ENCODE data around the gene TASP1. TPM values are rescaled to one million over a fixed set of nuclear protein-coding genes. Genes with fewer than 3 reads are reported as not detected.

The TASP1 gene
- total and polyA plus RNA-seq, 10 of the 15 experiments (the other 5 are each of a cell fraction or from before 2014, with no cell fraction given) = 7.4 to 17.8 (median 10.5) TPM

GRCh38 chr20:13588049-13588448 is 50.7 kb downstream of the TASP1 start:
- BruUV-seq (replicated peaks) = no TSS peak
- no peaks in the 10 kb centered on the region for H3K27me3 ChIP-seq (replicated peaks in 1 of 2; ENCODE audit: control insufficient read depth in 2 of 2, insufficient read depth in 2 of 2, low read length in 1 of 2)
- H3K4me1 ChIP-seq (ENCODE audit: control insufficient read depth, insufficient read depth, low read length) = no peaks in the 10 kb centered on the region
- ATAC-seq (no peak), FAIRE-seq (no peak), DNase-seq (ENCODE audit: low read depth, low spot score) (no peak)
- POLR2A ChIA-PET = no interaction called here
- no peak for TF ChIP-seq SIN3A (IDR thresholded peaks at IDR 0.05; ENCODE audit: low read depth, low read length)
- TF ChIP-seq SUPT20H (IDR thresholded peaks at IDR 0.05; ENCODE audit: borderline replicate concordance, control insufficient read depth, low read depth, low read length) = no peak
- TF ChIP-seq E2F4 (IDR thresholded peaks at IDR 0.05; ENCODE audit: low read depth, low read length) = no peak
- no peak for TF ChIP-seq CREB1 (IDR thresholded peaks at IDR 0.05; ENCODE audit: low read depth)
- TF ChIP-seq IRF4 (IDR thresholded peaks at IDR 0.05; ENCODE audit: low read depth, low read length) = no peak
- no peak for TF ChIP-seq LARP7 (IDR thresholded peaks at IDR 0.05)
- TF ChIP-seq ZZZ3 (IDR thresholded peaks at IDR 0.05; ENCODE audit: control insufficient read depth, insufficient read length, low read depth) = no peak
- no peak for TF ChIP-seq HSF1 (IDR thresholded peaks at IDR 0.05; ENCODE audit: low read depth, low read length)
- no peak for TF ChIP-seq EZH2 (IDR thresholded peaks at IDR 0.05; ENCODE audit: borderline replicate concordance, control insufficient read depth, low read depth, low read length)
- H3K9me3 ChIP-seq (replicated peaks; ENCODE audit: control insufficient read depth, insufficient read depth, low read length) = peaks cover 1% of the 10 kb centered on the region; the same call in 2 of the 3 replicates
- RAD21 ChIA-PET (ENCODE audit: unreplicated experiment) = no interaction called here
- in situ Hi-C loops (cut with MboI) (no loop called here), intact Hi-C loops (cut with micrococcal nuclease; ENCODE audit: unreplicated experiment) (no loop called here)
- no peak overlapping the region for H3K4me2 ChIP-seq (ENCODE audit: control insufficient read depth, insufficient read depth)
- SMC1A ChIA-PET (ENCODE audit: uncharacterized antibody, unreplicated experiment) = no interaction called here
- H3K4me3 ChIP-seq = no peak overlapping the region
- WGBS (ENCODE audit: insufficient coverage, insufficient replicate concordance, low lambda C conversion rate, missing lambda C conversion rate) = 64% methylated on average over 2 of the region's 2 CpGs
- no peaks in the 10 kb centered on the region for H4K20me1 ChIP-seq (ENCODE audit: control insufficient read depth, insufficient read depth)
- no peak overlapping the region for H2AFZ ChIP-seq (ENCODE audit: control insufficient read depth, low read depth, low read length)
- no peaks in the 10 kb centered on the region; a peak in 1 of 4 replicates for H3K36me3 ChIP-seq (ENCODE audit: control insufficient read depth in 2 of 2, insufficient read depth in 2 of 2, low read length in 1 of 2)
- no peaks in the 10 kb centered on the region for H3K79me2 ChIP-seq (ENCODE audit: control insufficient read depth, insufficient read depth, low read length)
- H3K27ac ChIP-seq (ENCODE audit: control insufficient read depth, insufficient read depth) = no peak overlapping the region
- no peak overlapping the region for H3K9ac ChIP-seq (ENCODE audit: control insufficient read depth, insufficient read depth, low read length)
- CTCF ChIA-PET = no interaction called here

Measured in GM12878 (cell line).